Suprapubic skin (tissue), 4 donors: ENCODE data around the gene PDPN. TPM values are rescaled to one million over a fixed set of nuclear protein-coding genes. Genes with fewer than 3 reads are reported as not detected.

Experiments
- DNase-seq, 2 donors: peaks; one replicate each; pipeline ENCODE4 v3.0.0-alpha.2; 2019; ENCODE audit warnings: low spot score in 2 of 2
- H3K27ac ChIP-seq: fragments of 200-600 bp; sonication (generic); one replicate; pipeline ENCODE4 v1.5.1; 2019
- H3K27me3 ChIP-seq: fragments of 200-600 bp; sonication (generic); one replicate; pipeline ENCODE4 v1.5.1; 2019
- H3K36me3 ChIP-seq: fragments of 200-600 bp; sonication (generic); one replicate; pipeline ENCODE4 v1.5.1; 2019
- H3K4me1 ChIP-seq: fragments of 200-600 bp; sonication (generic); one replicate; pipeline ENCODE4 v1.5.1; 2019
- H3K4me3 ChIP-seq: fragments of 200-600 bp; sonication (generic); one replicate; pipeline ENCODE4 v1.5.1; 2019; ENCODE audit warnings: mild to moderate bottlenecking
- H3K9me3 ChIP-seq: fragments of 200-600 bp; sonication (generic); one replicate; pipeline ENCODE4 v1.5.1; 2019
- EP300 ChIP-seq: sonication (generic); formaldehyde crosslinking; IDR thresholded peaks from one replicate; pipeline ENCODE4 v1.6.1; 2017; ENCODE audit warnings: antibody characterized with exemption
- POLR2A ChIP-seq, 2 donors: fragments of 450-650 bp; IDR thresholded peaks; one replicate each; pipeline ENCODE4 v1.6.1; 2017; ENCODE audit warnings: antibody characterized with exemption in 2 of 2, mild to moderate bottlenecking in 2 of 2, moderate library complexity in 2 of 2
- POLR2AphosphoS5 ChIP-seq, 3 donors: sonication (generic); formaldehyde crosslinking; IDR thresholded peaks; one replicate each; pipeline ENCODE4 v1.6.1; 2017; ENCODE audit warnings: antibody characterized with exemption in 3 of 3
- WGBS: methylation state at CpG from one replicate; pipeline ENCODE4 v1.1.5; 2018; 5-methylcytosine and 5-hydroxymethylcytosine counted together
- total RNA-seq, 4 donors: library from RNA; depleted of rRNA; stranded (reverse); fragments of >200 nt; gene quantifications; one replicate each; pipeline ENCODE4 v1.1.0, GENCODE V29; 2016
- TF ChIP-seq, protein P1 (sequence below), 2 donors: fragments of 200-600 bp in 1 of 2; fragments of 450-650 bp in 1 of 2; sonication (generic) in 1 of 2; IDR thresholded peaks; one replicate each; pipeline ENCODE4 v1.5.1; 2016 to 2019; ENCODE audit warnings: antibody characterized with exemption in 2 of 2, mild to moderate bottlenecking in 1 of 2, moderate library complexity in 1 of 2

The PDPN gene
- total RNA-seq, 4 donors from 2014 or later = 21.4 to 46.6 (median 29.1) TPM

- H3K9me3 ChIP-seq = no peaks in the 10 kb centered on the region
- WGBS = 80% methylated on average over 5 of the region's 5 CpGs
- H3K27ac ChIP-seq = no peak overlapping the region
- H3K36me3 ChIP-seq = no peaks in the 10 kb centered on the region
- peaks cover 29% of the 10 kb centered on the region for H3K4me1 ChIP-seq
- TF ChIP-seq POLR2AphosphoS5 (IDR thresholded peaks at IDR 0.05) (no peak), EP300 (no peak), POLR2A (IDR thresholded peaks at IDR 0.05) (no peak)
- TF ChIP-seq, protein P1, sequence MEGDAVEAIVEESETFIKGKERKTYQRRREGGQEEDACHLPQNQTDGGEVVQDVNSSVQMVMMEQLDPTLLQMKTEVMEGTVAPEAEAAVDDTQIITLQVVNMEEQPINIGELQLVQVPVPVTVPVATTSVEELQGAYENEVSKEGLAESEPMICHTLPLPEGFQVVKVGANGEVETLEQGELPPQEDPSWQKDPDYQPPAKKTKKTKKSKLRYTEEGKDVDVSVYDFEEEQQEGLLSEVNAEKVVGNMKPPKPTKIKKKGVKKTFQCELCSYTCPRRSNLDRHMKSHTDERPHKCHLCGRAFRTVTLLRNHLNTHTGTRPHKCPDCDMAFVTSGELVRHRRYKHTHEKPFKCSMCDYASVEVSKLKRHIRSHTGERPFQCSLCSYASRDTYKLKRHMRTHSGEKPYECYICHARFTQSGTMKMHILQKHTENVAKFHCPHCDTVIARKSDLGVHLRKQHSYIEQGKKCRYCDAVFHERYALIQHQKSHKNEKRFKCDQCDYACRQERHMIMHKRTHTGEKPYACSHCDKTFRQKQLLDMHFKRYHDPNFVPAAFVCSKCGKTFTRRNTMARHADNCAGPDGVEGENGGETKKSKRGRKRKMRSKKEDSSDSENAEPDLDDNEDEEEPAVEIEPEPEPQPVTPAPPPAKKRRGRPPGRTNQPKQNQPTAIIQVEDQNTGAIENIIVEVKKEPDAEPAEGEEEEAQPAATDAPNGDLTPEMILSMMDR (IDR thresholded peaks at IDR 0.05) = no peak
- peak in 1 of 2 donors; percentile 13 for DNase-seq
- no peak overlapping the region for H3K4me3 ChIP-seq
- peaks cover 42% of the 10 kb centered on the region for H3K27me3 ChIP-seq
Measured at GRCh38 chr1:13581446-13581845, 2.2 kb upstream of the PDPN start.

- TF ChIP-seq EP300 (no peak), POLR2A (IDR thresholded peaks at IDR 0.05) (no peak), POLR2AphosphoS5 (IDR thresholded peaks at IDR 0.05) (no peak)
- TF ChIP-seq, protein P1 (IDR thresholded peaks at IDR 0.05) = no peak
- H3K4me1 ChIP-seq = peaks cover 42% of the 10 kb centered on the region
- 31% methylated on average over 23 of the region's 27 CpGs for WGBS
- H3K27me3 ChIP-seq = peaks cover 42% of the 10 kb centered on the region
- no peak for DNase-seq
- no peaks in the 10 kb centered on the region for H3K9me3 ChIP-seq
- H3K27ac ChIP-seq = peak overlapping the region; percentile 94
- H3K4me3 ChIP-seq = peak overlapping the region; percentile 56
- H3K36me3 ChIP-seq = no peaks in the 10 kb centered on the region
Measured at GRCh38 chr1:13582713-13583443, 754 bp upstream of the PDPN start.

GRCh38 chr1:13583966-13584791 lies 547 bp downstream of the PDPN start:
- Histone ChIP-seq H3K4me3 (peak overlapping the region; percentile 56), H3K4me1 (peaks cover 44% of the 10 kb centered on the region), H3K9me3 (no peaks in the 10 kb centered on the region), H3K36me3 (no peaks in the 10 kb centered on the region), H3K27ac (peak overlapping the region; percentile 94), H3K27me3 (peaks cover 34% of the 10 kb centered on the region)
- TF ChIP-seq EP300 (no peak), POLR2AphosphoS5 (IDR thresholded peaks at IDR 0.05) (peak in 2 of 3 donors; percentile 20 to 53), POLR2A (IDR thresholded peaks at IDR 0.05) (peak in 1 of 2 donors; percentile 44)
- peak in 1 of 2 donors; percentile 84 for DNase-seq
- 4% methylated on average over 30 of the region's 47 CpGs for whole genome bisulfite sequencing

DNA sequence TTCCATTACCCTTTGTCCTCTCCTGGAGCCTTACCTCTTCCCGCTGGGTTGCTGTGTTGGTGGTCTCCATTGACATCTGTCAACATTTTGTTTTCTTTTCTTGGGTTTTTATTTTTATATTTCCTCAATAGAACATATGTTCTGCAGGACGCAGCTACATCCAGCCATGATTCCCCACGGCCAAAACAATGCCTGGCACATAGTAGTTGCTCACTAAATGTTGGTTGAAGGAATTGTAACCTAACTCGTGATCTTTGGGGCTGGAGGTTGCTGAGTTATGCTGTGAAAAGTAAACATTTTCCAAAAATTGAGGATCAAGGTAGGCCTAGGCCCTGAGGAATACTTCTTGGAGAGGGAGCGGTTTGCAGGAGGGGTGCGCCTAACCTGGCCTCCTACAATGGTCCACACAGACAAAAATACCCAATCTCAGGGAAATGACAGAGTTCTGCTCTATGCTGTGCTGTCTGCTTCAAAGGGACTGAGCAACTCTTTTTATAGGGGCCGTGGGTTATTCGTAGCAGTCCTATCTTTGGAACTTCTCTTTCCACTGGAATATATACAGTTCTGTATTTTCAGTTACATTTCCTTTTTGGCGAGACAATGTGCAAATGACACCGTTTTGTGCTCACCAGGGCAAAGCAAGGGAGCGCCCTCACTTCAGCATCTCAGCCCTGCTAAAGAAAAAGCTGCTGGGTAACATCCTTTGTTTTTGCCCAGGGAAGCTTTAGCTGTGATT lies 1.4 kb downstream of the PDPN start:
- H3K4me1 ChIP-seq = peaks cover 44% of the 10 kb centered on the region
- peak overlapping the region; percentile 56 for H3K4me3 ChIP-seq
- no peaks in the 10 kb centered on the region for H3K9me3 ChIP-seq
- peak overlapping the region; percentile 94 for H3K27ac ChIP-seq
- peaks cover 34% of the 10 kb centered on the region for H3K27me3 ChIP-seq
- DNase-seq = no peak
- H3K36me3 ChIP-seq = no peaks in the 10 kb centered on the region
- 50% methylated on average over 11 of the region's 11 CpGs for WGBS
- TF ChIP-seq, protein P1 (IDR thresholded peaks at IDR 0.05) = no peak
- no peak for TF ChIP-seq POLR2A (IDR thresholded peaks at IDR 0.05)

- Histone ChIP-seq H3K27me3 (peaks cover 34% of the 10 kb centered on the region), H3K4me1 (peaks cover 44% of the 10 kb centered on the region), H3K9me3 (no peaks in the 10 kb centered on the region), H3K4me3 (peak overlapping the region; percentile 56), H3K27ac (peak overlapping the region; percentile 94), H3K36me3 (no peaks in the 10 kb centered on the region)
- no peak for DNase-seq
- WGBS = 42% methylated on average over 9 of the region's 9 CpGs
- TF ChIP-seq POLR2AphosphoS5 (IDR thresholded peaks at IDR 0.05) (no peak), POLR2A (IDR thresholded peaks at IDR 0.05) (no peak), EP300 (no peak)
- TF ChIP-seq, protein P1 (IDR thresholded peaks at IDR 0.05) = no peak
Measured at GRCh38 chr1:13585612-13585991, 2.0 kb downstream of the PDPN start.
